Liver (tissue), 9 donors: ENCODE results near the gene ST14. TPM values are rescaled to one million over a fixed set of nuclear protein-coding genes. Genes with fewer than 3 reads are reported as not detected.

ENCODE experiments used
- DNase-seq: peaks from one replicate; pipeline ENCODE4 v3.0.0-alpha.2; 2017; ENCODE audit warnings: low spot score
- H3K27ac ChIP-seq, 2 donors: one replicate each; pipeline ENCODE4 v1.7.0; 2013; ENCODE audit warnings: inconsistent platforms in 2 of 2, low read length in 2 of 2, control low read depth in 1 of 2, low read depth in 1 of 2, mild to moderate bottlenecking in 1 of 2
- H3K27me3 ChIP-seq, 4 donors: one replicate each; pipeline versions ENCODE4 v1.6.1 to v1.7.0; 2013; ENCODE audit warnings: low read length in 3 of 4, inconsistent platforms in 1 of 4, mild to moderate bottlenecking in 1 of 4, moderate library complexity in 1 of 4; ENCODE audit not compliant: control insufficient read depth in 4 of 4, insufficient read depth in 4 of 4
- H3K36me3 ChIP-seq, 4 donors: one replicate each; pipeline versions ENCODE4 v1.6.1 to v1.7.0; 2013; ENCODE audit warnings: low read length in 3 of 4, mild to moderate bottlenecking in 3 of 4, low read depth in 1 of 4, moderate library complexity in 1 of 4; ENCODE audit not compliant: control insufficient read depth in 4 of 4, insufficient read depth in 3 of 4
- H3K4me1 ChIP-seq, 4 donors: one replicate each; pipeline versions ENCODE4 v1.6.1 to v1.7.0; 2013; ENCODE audit warnings: low read length in 3 of 4, mild to moderate bottlenecking in 3 of 4, moderate library complexity in 1 of 4; ENCODE audit not compliant: control insufficient read depth in 4 of 4, insufficient read depth in 4 of 4
- H3K4me3 ChIP-seq, 3 donors: one replicate each; pipeline versions ENCODE4 v1.6.1 to v1.7.0; 2013; ENCODE audit warnings: low read length in 3 of 3, control low read depth in 1 of 3, low read depth in 1 of 3, mild to moderate bottlenecking in 1 of 3
- H3K9ac ChIP-seq, 2 donors: one replicate each; pipeline ENCODE4 v1.7.0; 2013; ENCODE audit warnings: low read length in 2 of 2, mild to moderate bottlenecking in 2 of 2, moderate library complexity in 2 of 2, control low read depth in 1 of 2, low read depth in 1 of 2
- H3K9me3 ChIP-seq, 4 donors: one replicate each; pipeline versions ENCODE4 v1.6.1 to v1.7.0; 2013; ENCODE audit warnings: low read length in 3 of 4; ENCODE audit not compliant: control insufficient read depth in 4 of 4
- CTCF ChIP-seq: fragments of 150-350 bp; IDR thresholded peaks from 2 replicates; pipeline ENCODE4 v1.5.1; 2017; ENCODE audit warnings: improper control_type of control experiment, low read depth, low read length; ENCODE audit not compliant: missing input control
- EGR1 ChIP-seq, 2 donors: IDR thresholded peaks; 2 replicates each; pipeline ENCODE4 v1.6.1; 2016 to 2018; ENCODE audit warnings: antibody characterized with exemption in 2 of 2, low read depth in 2 of 2
- FOXA1 ChIP-seq: IDR thresholded peaks from 2 replicates; pipeline ENCODE4 v1.6.1; 2016; ENCODE audit warnings: antibody characterized with exemption
- FOXA2 ChIP-seq: IDR thresholded peaks from 2 replicates; pipeline ENCODE4 v1.6.1; 2016; ENCODE audit warnings: antibody characterized with exemption
- GABPA ChIP-seq, 2 donors: IDR thresholded peaks in 1 of 2; conservative IDR thresholded peaks in 1 of 2; 2 replicates each; pipeline ENCODE4 v1.6.1; 2016; ENCODE audit warnings: antibody characterized with exemption in 2 of 2, mild to moderate bottlenecking in 1 of 2, moderate library complexity in 1 of 2
- HNF4A ChIP-seq, 2 donors: conservative IDR thresholded peaks; 2 replicates each; pipeline ENCODE4 v1.6.1; 2016; ENCODE audit warnings: antibody characterized with exemption in 2 of 2, mild to moderate bottlenecking in 2 of 2
- HNF4G ChIP-seq: IDR thresholded peaks from 2 replicates; pipeline ENCODE4 v1.6.1; 2016; ENCODE audit warnings: antibody characterized with exemption
- JUND ChIP-seq, 2 donors: IDR thresholded peaks; 2 replicates each; pipeline ENCODE4 v1.6.1; 2016; ENCODE audit warnings: antibody characterized with exemption in 2 of 2
- NR2F2 ChIP-seq: IDR thresholded peaks from 2 replicates; pipeline ENCODE4 v1.6.1; 2016; ENCODE audit warnings: antibody characterized with exemption
- RAD21 ChIP-seq, 2 donors: IDR thresholded peaks; 2 replicates each; pipeline ENCODE4 v1.6.1; 2016; ENCODE audit warnings: antibody characterized with exemption in 2 of 2, mild to moderate bottlenecking in 2 of 2
- REST ChIP-seq: IDR thresholded peaks from 2 replicates; pipeline ENCODE4 v1.6.1; 2016; ENCODE audit warnings: antibody characterized with exemption, mild to moderate bottlenecking
- RXRA ChIP-seq, 2 donors: IDR thresholded peaks; 2 replicates each; pipeline ENCODE4 v1.6.1; 2017 to 2018; ENCODE audit warnings: antibody characterized with exemption in 2 of 2, mild to moderate bottlenecking in 1 of 2
- SP1 ChIP-seq: IDR thresholded peaks from 2 replicates; pipeline ENCODE4 v1.6.1; 2018; ENCODE audit warnings: antibody characterized with exemption, mild to moderate bottlenecking
- TAF1 ChIP-seq: conservative IDR thresholded peaks from 2 replicates; pipeline ENCODE4 v1.6.1; 2016; ENCODE audit warnings: antibody characterized with exemption, mild to moderate bottlenecking
- YY1 ChIP-seq: IDR thresholded peaks from 2 replicates; pipeline ENCODE4 v1.6.1; 2016; ENCODE audit warnings: antibody characterized with exemption, mild to moderate bottlenecking
- ZBTB33 ChIP-seq: IDR thresholded peaks from 2 replicates; pipeline ENCODE4 v1.6.1; 2016; ENCODE audit warnings: antibody characterized with exemption
- WGBS: extraction: QIAGEN DNeasy Blood & Tissue Kit; methylation state at CpG from one replicate; pipeline ENCODE4 v1.1.7; 2013; 5-methylcytosine and 5-hydroxymethylcytosine counted together
- polyA plus RNA-seq, 2 donors: library from polyadenylated mRNA; stranded (reverse) in 1 of 2; unstranded in 1 of 2; fragments of 200-250 nt in 1 of 2; fragments of >200 nt in 1 of 2; fragmentation: Nextera tagmentation in 1 of 2; extraction: Ambion mirVana in 1 of 2; gene quantifications; one replicate each; pipeline versions ENCODE4 v1.2.1 to v1.2.3, GENCODE V29; 2013 to 2015
- total RNA-seq, 2 donors: library from RNA; depleted of rRNA; stranded (reverse); fragments of >200 nt; gene quantifications; one replicate each; pipeline ENCODE4 v1.2.3, GENCODE V29; 2014
- TF ChIP-seq, protein P1 (sequence below): IDR thresholded peaks from 2 replicates; pipeline ENCODE4 v1.6.1; 2016; ENCODE audit warnings: antibody characterized with exemption
- TF ChIP-seq, protein P2 (sequence below): IDR thresholded peaks from 2 replicates; pipeline ENCODE4 v1.6.1; 2016; ENCODE audit warnings: antibody characterized with exemption
- donor health status: healthy.
- donor health status: healthy.
- donor health status: healthy.
- donor health status: healthy.
- donor health status: healthy.

Gene ST14
- total and polyA plus RNA-seq, 4 donors = 2.8 to 5.9 (median 4.5) TPM

- Histone ChIP-seq H3K36me3 (no peaks in the 10 kb centered on the region), H3K9ac (no peak overlapping the region), H3K27ac (peak overlapping the region; percentile 90 to 94), H3K27me3 (no peaks in the 10 kb centered on the region), H3K4me3 (no peak overlapping the region), H3K9me3 (no peaks in the 10 kb centered on the region), H3K4me1 (peaks cover 21 to 41% (median 30%) of the 10 kb centered on the region in 4 donors)
- WGBS = 69% methylated on average over 8 of the region's 8 CpGs
- DNase-seq = peak; percentile 26
- TF ChIP-seq, protein P1, sequence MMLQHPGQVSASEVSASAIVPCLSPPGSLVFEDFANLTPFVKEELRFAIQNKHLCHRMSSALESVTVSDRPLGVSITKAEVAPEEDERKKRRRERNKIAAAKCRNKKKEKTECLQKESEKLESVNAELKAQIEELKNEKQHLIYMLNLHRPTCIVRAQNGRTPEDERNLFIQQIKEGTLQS = no peak
- TF ChIP-seq EGR1 (IDR thresholded peaks at IDR 0.05; ENCODE audit: low read depth in 2 of 2) = no peak
- no peak for TF ChIP-seq ZBTB33
- TF ChIP-seq FOXA2 = no peak
- no peak for TF ChIP-seq GABPA (IDR thresholded peaks at IDR 0.05 in 1 of 2, conservative IDR thresholded peaks at IDR 0.05 in 1 of 2)
- no peak for TF ChIP-seq HNF4A (conservative IDR thresholded peaks at IDR 0.05)
- no peak for TF ChIP-seq CTCF
- TF ChIP-seq TAF1 = no peak
- TF ChIP-seq YY1 = no peak
- no peak for TF ChIP-seq FOXA1
- no peak for TF ChIP-seq RAD21 (IDR thresholded peaks at IDR 0.05)
- TF ChIP-seq, protein P2, sequence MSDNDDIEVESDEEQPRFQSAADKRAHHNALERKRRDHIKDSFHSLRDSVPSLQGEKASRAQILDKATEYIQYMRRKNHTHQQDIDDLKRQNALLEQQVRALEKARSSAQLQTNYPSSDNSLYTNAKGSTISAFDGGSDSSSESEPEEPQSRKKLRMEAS = no peak
- no peak for TF ChIP-seq JUND (IDR thresholded peaks at IDR 0.05)
- TF ChIP-seq NR2F2 = no peak
- TF ChIP-seq HNF4G = no peak
- no peak for TF ChIP-seq RXRA (IDR thresholded peaks at IDR 0.05)
- TF ChIP-seq REST = no peak
- TF ChIP-seq SP1 = no peak
Observed at GRCh38 chr11:130180896-130181294, 21.3 kb downstream of the ST14 start.
